Urinary bladder (tissue), 4 donors: ENCODE data around the gene CD6. TPM values are rescaled to one million over a fixed set of nuclear protein-coding genes. Genes with fewer than 3 reads are reported as not detected.

Experiments used
- DNase-seq: peaks from one replicate; pipeline ENCODE4 v3.0.0-alpha.2; 2015; ENCODE audit errors: extremely low spot score
- H3K27ac ChIP-seq: one replicate; pipeline ENCODE4 v1.5.1; 2013; ENCODE audit warnings: low read depth, mild to moderate bottlenecking, moderate library complexity
- H3K36me3 ChIP-seq: one replicate; pipeline ENCODE4 v1.6.1; 2013; ENCODE audit warnings: mild to moderate bottlenecking, moderate library complexity; ENCODE audit not compliant: insufficient read depth
- H3K4me1 ChIP-seq: one replicate; pipeline ENCODE4 v1.6.1; 2013; ENCODE audit warnings: mild to moderate bottlenecking, moderate library complexity; ENCODE audit not compliant: insufficient read depth
- H3K4me3 ChIP-seq: one replicate; pipeline ENCODE4 v1.5.1; 2013; ENCODE audit warnings: low read depth, low read length
- WGBS: extraction: QIAGEN DNeasy Blood & Tissue Kit; methylation state at CpG from one replicate; pipeline ENCODE4 v1.1.7; 2013; 5-methylcytosine and 5-hydroxymethylcytosine counted together
- polyA plus RNA-seq: library from polyadenylated mRNA; stranded (reverse); fragments of 200-250 nt; gene quantifications from one replicate; pipeline ENCODE4 v1.2.3, GENCODE V29; 2013
- small RNA-seq: library from RNA; depleted of rRNA; stranded (forward); fragments of <200 nt; gene quantifications from one replicate; pipeline ENCODE3, GENCODE V24; 2014
- total RNA-seq: library from RNA; depleted of rRNA; stranded (reverse); fragments of >200 nt; gene quantifications from one replicate; pipeline ENCODE4 v1.2.3, GENCODE V29; 2014
- donor health status: healthy with polysubstance abuse.
- donor health status: healthy.

CD6 gene
- total and polyA plus RNA-seq, 2 donors: 0.61 to 0.95 TPM

DNA sequence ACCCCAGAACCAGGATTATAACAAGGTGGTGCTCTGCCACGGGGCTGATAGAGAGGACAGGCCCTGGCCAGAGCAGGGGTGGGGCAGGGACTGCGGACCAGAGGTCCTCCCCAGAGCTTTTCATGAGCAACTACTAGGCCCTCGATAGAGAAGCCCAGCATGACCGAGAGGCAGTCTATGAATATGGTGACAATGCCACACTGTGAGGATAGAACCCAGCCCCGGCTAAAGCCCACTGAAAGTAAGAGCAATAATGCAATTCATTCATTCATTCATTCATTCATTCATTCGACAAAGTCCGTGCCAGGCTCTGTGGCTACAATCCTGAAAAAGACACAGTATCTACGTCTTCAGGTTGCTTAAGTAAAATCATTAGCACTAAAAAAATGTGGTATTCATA lies 95.2 kb downstream of the CD6 start:
- no peaks in the 10 kb centered on the region for H3K4me1 ChIP-seq
- no peak for DNase-seq
- H3K36me3 ChIP-seq: no peaks in the 10 kb centered on the region
- 88% methylated on average over 8 of the region's 8 CpGs for WGBS
- H3K27ac ChIP-seq: no peak overlapping the region
- H3K4me3 ChIP-seq: no peak overlapping the region

- DNase-seq: no peak
- 72% methylated on average over 14 of the region's 14 CpGs for WGBS
- Histone ChIP-seq H3K4me3 (no peak overlapping the region), H3K4me1 (no peaks in the 10 kb centered on the region), H3K36me3 (no peaks in the 10 kb centered on the region), H3K27ac (no peak overlapping the region)
Measured at GRCh38 chr11:61067782-61068446, 96.4 kb downstream of the CD6 start.

DNA sequence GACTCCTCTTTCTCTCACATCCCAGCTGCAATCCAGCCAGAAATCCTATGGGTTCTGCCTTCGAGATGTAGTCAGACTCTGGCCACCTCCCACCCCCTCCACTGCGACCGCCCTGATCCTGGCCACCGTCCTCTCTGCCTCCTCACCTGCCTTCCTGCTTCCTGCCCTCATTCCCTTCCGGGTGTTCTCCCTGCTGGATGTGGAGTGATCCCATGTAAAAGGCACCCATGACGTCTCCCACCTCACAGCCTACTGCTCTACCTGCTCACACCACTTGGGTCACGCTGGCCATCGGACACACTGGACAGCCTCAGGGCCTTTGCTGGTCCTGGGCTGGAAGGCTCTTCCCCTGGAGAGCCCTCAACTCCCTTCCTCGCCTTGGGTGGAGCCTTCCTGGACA lies 97.1 kb downstream of the CD6 start:
- Histone ChIP-seq H3K4me3 (no peak overlapping the region), H3K27ac (no peak overlapping the region), H3K36me3 (no peaks in the 10 kb centered on the region), H3K4me1 (no peaks in the 10 kb centered on the region)
- 88% methylated on average over 9 of the region's 9 CpGs for WGBS
- no peak for DNase-seq

DNA sequence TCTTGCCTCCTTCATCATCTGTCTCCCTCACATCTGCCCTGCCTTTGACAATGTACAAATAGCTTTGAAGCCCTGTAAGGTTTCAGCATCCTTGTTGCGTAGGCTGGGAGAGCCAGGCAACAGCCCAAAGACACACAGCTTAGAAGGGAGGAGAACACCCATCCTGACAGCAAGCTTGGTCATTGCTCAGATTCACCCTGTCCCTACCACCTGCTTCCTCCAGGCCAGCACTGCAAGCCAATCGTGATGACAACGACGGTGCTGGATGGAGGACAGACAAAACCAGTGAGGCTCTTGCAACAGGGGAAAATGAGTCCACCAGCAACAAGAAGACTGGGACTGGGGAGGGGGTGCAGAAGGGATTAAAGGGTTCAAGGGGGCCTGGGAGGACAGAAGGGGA lies 97.9 kb downstream of the CD6 start:
- no peak for DNase-seq
- 87% methylated on average over 4 of the region's 4 CpGs for WGBS
- no peaks in the 10 kb centered on the region for H3K36me3 ChIP-seq
- H3K4me3 ChIP-seq: no peak overlapping the region
- H3K27ac ChIP-seq: no peak overlapping the region
- no peaks in the 10 kb centered on the region for H3K4me1 ChIP-seq

Small RNAs within 50 kb of the gene (small RNA-seq; reads per million reads assigned to genes)
- not detected for gene RNU6-933P

Other genes with a start within 250 kb of the CD6 start
- not detected for gene MS4A18, start 247.0 kb upstream of the CD6 start, total RNA-seq
- not detected for gene MS4A18, start 247.0 kb upstream of the CD6 start, polyA plus RNA-seq
- gene MS4A15, start 214.8 kb upstream of the CD6 start, total RNA-seq: not detected
- not detected for gene MS4A15, start 214.8 kb upstream of the CD6 start, polyA plus RNA-seq
- gene MS4A10, start 186.3 kb upstream of the CD6 start, total RNA-seq: not detected
- not detected for gene MS4A10, start 186.3 kb upstream of the CD6 start, polyA plus RNA-seq
- 4.5 TPM for gene CCDC86, start 129.6 kb upstream of the CD6 start, total RNA-seq
- 23.4 TPM for gene CCDC86, start 129.6 kb upstream of the CD6 start, polyA plus RNA-seq
- 0.37 TPM for gene PTGDR2, start 115.7 kb upstream of the CD6 start, total RNA-seq
- 0.98 TPM for gene PTGDR2, start 115.7 kb upstream of the CD6 start, polyA plus RNA-seq
- gene ZP1, start 104.1 kb upstream of the CD6 start, total RNA-seq: not detected
- 0.35 TPM for gene ZP1, start 104.1 kb upstream of the CD6 start, polyA plus RNA-seq
- gene PRPF19, start 65.1 kb upstream of the CD6 start, total RNA-seq: 31.2 TPM
- gene PRPF19, start 65.1 kb upstream of the CD6 start, polyA plus RNA-seq: 83.0 TPM
- 32.9 TPM for gene TMEM109, start 57.5 kb upstream of the CD6 start, total RNA-seq
- gene TMEM109, start 57.5 kb upstream of the CD6 start, polyA plus RNA-seq: 183 TPM
- 14.0 TPM for gene TMEM132A, start 47.2 kb upstream of the CD6 start, total RNA-seq
- gene TMEM132A, start 47.2 kb upstream of the CD6 start, polyA plus RNA-seq: 7.5 TPM
- 12.7 TPM for gene SLC15A3, start 19.5 kb upstream of the CD6 start, total RNA-seq
- gene SLC15A3, start 19.5 kb upstream of the CD6 start, polyA plus RNA-seq: 34.7 TPM
- gene CD5, start 130.8 kb downstream of the CD6 start, total RNA-seq: not detected
- gene CD5, start 130.8 kb downstream of the CD6 start, polyA plus RNA-seq: 0.62 TPM
- 8.6 TPM for gene VPS37C, start 189.7 kb downstream of the CD6 start, total RNA-seq
- 23.5 TPM for gene VPS37C, start 189.7 kb downstream of the CD6 start, polyA plus RNA-seq
- gene PGA3, start 231.8 kb downstream of the CD6 start, total RNA-seq: 1.3 TPM
- gene PGA3, start 231.8 kb downstream of the CD6 start, polyA plus RNA-seq: 0.60 TPM